Measurements from ENCODE around the gene EEIG1. TPM values are rescaled to one million over a fixed set of nuclear protein-coding genes. Genes with fewer than 3 reads are reported as not detected.

EEIG1 gene
- total RNA-seq, 1 experiment from 2014 or later = 35.5 TPM

GRCh38 chr9:128001151-128001778, 20.5 kb upstream of the EEIG1 start:
- DNase-seq (ENCODE audit: low read depth) = no peak

GRCh38 chr9:127999461-127999860, 18.7 kb upstream of the EEIG1 start:
- no peak for DNase-seq (ENCODE audit: low read depth)

GRCh38 chr9:127993721-127994120, 12.9 kb upstream of the EEIG1 start:
- no peak for DNase-seq (ENCODE audit: low read depth)

- DNase-seq (ENCODE audit: low read depth) = no peak
Observed at GRCh38 chr9:127991757-127992274, 11.0 kb upstream of the EEIG1 start.

- peak; percentile 52 for DNase-seq (ENCODE audit: low read depth)
Observed at GRCh38 chr9:127991017-127991756, 10.4 kb upstream of the EEIG1 start.

GRCh38 chr9:127990554-127990953, 9.8 kb upstream of the EEIG1 start:
- DNase-seq (ENCODE audit: low read depth) = no peak

- no peak for DNase-seq (ENCODE audit: low read depth)
Observed at GRCh38 chr9:127989094-127989493, 8.3 kb upstream of the EEIG1 start.

- peak; percentile 87 for DNase-seq (ENCODE audit: low read depth)
Observed at GRCh38 chr9:127987103-127987614, 6.4 kb upstream of the EEIG1 start.

- DNase-seq (ENCODE audit: low read depth) = no peak
Observed at GRCh38 chr9:127985011-127985410, 4.2 kb upstream of the EEIG1 start.

GRCh38 chr9:127983847-127984289, 3.1 kb upstream of the EEIG1 start:
- no peak for DNase-seq (ENCODE audit: low read depth)

- no peak for DNase-seq (ENCODE audit: low read depth)
Observed at GRCh38 chr9:127982912-127983311, 2.1 kb upstream of the EEIG1 start.

- DNase-seq (ENCODE audit: low read depth) = no peak
Observed at GRCh38 chr9:127981559-127982121, 851 bp upstream of the EEIG1 start.

- DNase-seq (ENCODE audit: low read depth) = peak; percentile 38
Observed at GRCh38 chr9:127980060-127980705, 606 bp downstream of the EEIG1 start.

- peak; percentile 72 for DNase-seq (ENCODE audit: low read depth)
Observed at GRCh38 chr9:127979333-127980059, 1.3 kb downstream of the EEIG1 start.

- DNase-seq (ENCODE audit: low read depth) = no peak
Observed at GRCh38 chr9:127979015-127979332, 1.8 kb downstream of the EEIG1 start.

GRCh38 chr9:127977884-127978647, 2.7 kb downstream of the EEIG1 start:
- peak; percentile 66 for DNase-seq (ENCODE audit: low read depth)

GRCh38 chr9:127977009-127977883, 3.5 kb downstream of the EEIG1 start:
- no peak for DNase-seq (ENCODE audit: low read depth)

GRCh38 chr9:127976498-127976897, 4.3 kb downstream of the EEIG1 start:
- DNase-seq (ENCODE audit: low read depth) = no peak

- no peak for DNase-seq (ENCODE audit: low read depth)
Observed at GRCh38 chr9:127975376-127976315, 5.1 kb downstream of the EEIG1 start.

All from M059J (cell line).